ENCODE measurements around the gene LRGUK. TPM values are rescaled to one million over a fixed set of nuclear protein-coding genes. Genes with fewer than 3 reads are reported as not detected.

Gene LRGUK
- total RNA-seq, 1 experiment from 2014 or later: 1.9 TPM

- POLR2A ChIA-PET: interaction anchor here (0.7 kb wide), 1 partner anchor 377 kb away, joined by 4 read pairs; no protein-coding TSS in a partner anchor
- H3K27ac Mint-ChIP-seq: peak overlapping the region; percentile 86; the same call in 1 of the 2 replicates
- H3K36me3 Mint-ChIP-seq: no peaks in the 10 kb centered on the region; the same call in 1 of the 2 replicates
- no peak overlapping the region for H3K4me3 Mint-ChIP-seq
- no peaks in the 10 kb centered on the region for H3K4me1 Mint-ChIP-seq
- CTCF ChIA-PET: interaction anchor here (0.6 kb wide), 2 partner anchors 19 to 518 kb away, joined by 3 to 4 read pairs; no protein-coding TSS in a partner anchor
- no peak for TF ChIP-seq ESRRA (CRISPR knock-in tag; IDR thresholded peaks at IDR 0.05; ENCODE audit: borderline replicate concordance)
- no peak for TF ChIP-seq GRHL2 (CRISPR knock-in tag; IDR thresholded peaks at IDR 0.05; ENCODE audit: insufficient replicate concordance, severe bottlenecking)
- TF ChIP-seq ZNF423 (CRISPR knock-in tag; IDR thresholded peaks at IDR 0.05): no peak
- no peak for TF ChIP-seq RORB (CRISPR knock-in tag; IDR thresholded peaks at IDR 0.05)
- TF ChIP-seq SMAD4 (CRISPR knock-in tag; IDR thresholded peaks at IDR 0.05): no peak
- no peak for TF ChIP-seq USF1 (CRISPR knock-in tag; IDR thresholded peaks at IDR 0.05)
- TF ChIP-seq NR2C2 (CRISPR knock-in tag; IDR thresholded peaks at IDR 0.05): no peak
- no peak for TF ChIP-seq CTCF (IDR thresholded peaks at IDR 0.05)
- no peak for TF ChIP-seq ARID4B (CRISPR knock-in tag; IDR thresholded peaks at IDR 0.05; ENCODE audit: borderline replicate concordance)
- TF ChIP-seq NFATC4 (CRISPR knock-in tag; IDR thresholded peaks at IDR 0.05): no peak
- no peak for TF ChIP-seq STAT6 (CRISPR knock-in tag; conservative IDR thresholded peaks at IDR 0.05; ENCODE audit: low read depth)
- no peak for TF ChIP-seq GTF2I (CRISPR knock-in tag; conservative IDR thresholded peaks at IDR 0.05)
- TF ChIP-seq TEAD1 (CRISPR knock-in tag; IDR thresholded peaks at IDR 0.05): no peak
- no peak for TF ChIP-seq FOXK1 (CRISPR knock-in tag; IDR thresholded peaks at IDR 0.05)
- ATAC-seq (peak; percentile 87), DNase-seq (ENCODE audit: low spot score) (peak; percentile 47)
- H3K9me3 Mint-ChIP-seq: peaks cover 4% of the 10 kb centered on the region
- H3K27me3 Mint-ChIP-seq (ENCODE audit: low read depth): no peaks in the 10 kb centered on the region
Observed at GRCh38 chr7:134255814-134256213, 128.7 kb downstream of the LRGUK start.

GRCh38 chr7:134262322-134262721, 135.2 kb downstream of the LRGUK start:
- CTCF ChIA-PET: no interaction called here
- H3K4me3 Mint-ChIP-seq: no peak overlapping the region
- DNase-seq (ENCODE audit: low spot score) (no peak), ATAC-seq (no peak)
- H3K4me1 Mint-ChIP-seq: no peaks in the 10 kb centered on the region
- H3K27ac Mint-ChIP-seq: no peak overlapping the region
- no peaks in the 10 kb centered on the region for H3K27me3 Mint-ChIP-seq (ENCODE audit: low read depth)
- TF ChIP-seq SMAD4 (CRISPR knock-in tag; IDR thresholded peaks at IDR 0.05) (no peak), ZNF219 (CRISPR knock-in tag; IDR thresholded peaks at IDR 0.05; ENCODE audit: borderline replicate concordance) (no peak), ELF4 (CRISPR knock-in tag; IDR thresholded peaks at IDR 0.05; ENCODE audit: low read depth) (no peak)
- POLR2A ChIA-PET: no interaction called here
- peaks cover 14% of the 10 kb centered on the region for H3K9me3 Mint-ChIP-seq
- H3K36me3 Mint-ChIP-seq: peaks cover 8% of the 10 kb centered on the region
